ENCODE measurements around the gene MAGEB1. TPM values are rescaled to one million over a fixed set of nuclear protein-coding genes. Genes with fewer than 3 reads are reported as not detected.

MAGEB1 gene, protein sequence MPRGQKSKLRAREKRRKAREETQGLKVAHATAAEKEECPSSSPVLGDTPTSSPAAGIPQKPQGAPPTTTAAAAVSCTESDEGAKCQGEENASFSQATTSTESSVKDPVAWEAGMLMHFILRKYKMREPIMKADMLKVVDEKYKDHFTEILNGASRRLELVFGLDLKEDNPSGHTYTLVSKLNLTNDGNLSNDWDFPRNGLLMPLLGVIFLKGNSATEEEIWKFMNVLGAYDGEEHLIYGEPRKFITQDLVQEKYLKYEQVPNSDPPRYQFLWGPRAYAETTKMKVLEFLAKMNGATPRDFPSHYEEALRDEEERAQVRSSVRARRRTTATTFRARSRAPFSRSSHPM
- not detected in 2 replicates for total RNA-seq

DNA sequence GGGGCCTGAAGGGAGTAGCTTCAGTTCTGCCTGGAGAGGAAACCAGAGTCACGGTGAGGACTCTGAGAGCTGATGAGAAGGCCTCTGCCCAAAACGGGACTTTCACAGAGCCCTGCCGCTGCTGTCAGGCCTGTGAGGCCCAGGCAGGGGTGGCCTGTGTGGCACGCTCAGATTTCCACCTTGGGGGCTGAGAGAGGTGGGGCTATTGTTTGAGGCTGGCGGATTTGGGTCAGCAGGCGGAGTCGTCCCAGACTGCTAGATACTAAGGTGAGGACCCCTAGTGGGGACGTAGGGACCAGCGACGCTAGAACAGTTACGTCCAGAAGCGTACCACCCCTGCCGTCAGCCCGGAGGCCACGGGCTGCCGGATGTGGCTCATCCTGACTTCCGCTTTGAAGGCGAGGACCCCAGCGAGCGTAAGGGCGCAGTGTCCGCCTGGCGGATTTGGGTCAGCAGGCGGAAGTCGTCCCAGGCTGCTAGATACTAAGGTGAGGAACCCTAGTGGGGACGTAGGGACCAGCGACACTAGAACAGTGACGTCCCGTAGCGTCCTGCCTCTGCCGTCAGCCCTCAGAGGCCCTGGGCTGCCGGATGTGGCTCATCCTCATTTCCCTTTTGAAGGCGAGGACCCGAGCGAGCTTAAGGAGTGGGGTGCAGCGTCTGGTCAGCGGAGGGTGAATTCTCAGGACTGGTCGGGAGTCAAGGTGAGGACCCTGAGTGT, at the start of gene MAGEB1:
TSS of gene MAGEB1 (plus strand) at position 378 of the 721 bp plus-strand sequence. CDS start 3,348 bp downstream, outside the sequence.

DNA sequence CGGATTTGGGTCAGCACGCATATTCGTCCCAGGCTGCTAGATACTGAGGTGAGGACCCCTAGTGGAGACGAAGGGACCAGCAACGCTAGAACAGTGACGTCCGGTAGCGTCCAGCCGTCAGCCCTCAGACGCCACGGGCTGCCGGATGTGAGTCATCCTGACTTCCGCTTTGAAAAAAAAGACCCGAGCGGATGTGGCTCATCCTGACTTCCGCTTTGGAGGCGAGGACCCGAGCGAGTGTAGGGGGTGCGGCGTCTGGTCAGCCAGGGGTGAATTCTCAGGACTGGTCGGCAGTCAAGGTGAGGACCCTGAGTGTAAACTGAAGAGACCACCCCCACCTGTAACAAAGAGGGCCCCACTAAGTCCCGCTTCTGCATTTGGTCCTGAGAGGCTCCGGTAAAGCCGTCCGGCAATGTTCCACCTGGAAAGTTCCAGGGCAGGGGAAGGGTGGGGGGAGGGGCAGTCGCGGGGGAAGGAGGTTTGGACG, 31.5 kb upstream of the MAGEB1 start, which contains the start of gene MAGEB2:
TSS of gene MAGEB2 (plus strand) at position 207 of the 487 bp plus-strand sequence. CDS start 3,018 bp downstream, outside the sequence.

DNA sequence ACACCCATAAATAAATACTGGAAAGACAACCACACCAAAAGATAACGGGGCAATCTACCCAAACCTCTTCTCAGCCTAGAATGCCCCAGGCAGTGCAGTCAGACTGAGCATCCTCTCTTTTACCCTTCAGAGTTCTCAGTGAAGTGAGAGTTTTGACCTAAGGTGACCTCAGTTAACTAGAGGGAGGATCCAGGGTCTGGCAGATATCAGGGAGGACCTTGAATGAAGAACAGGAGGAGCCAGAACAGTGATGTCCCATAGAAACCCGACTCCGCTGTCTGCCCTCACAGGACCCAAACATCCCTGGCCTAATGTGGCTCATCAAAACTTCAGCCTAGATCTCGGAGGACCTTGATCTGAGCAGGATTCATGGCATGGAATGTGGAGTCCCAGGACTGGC, 16.6 kb upstream of the MAGEB1 start, which contains the start of gene MAGEB3:
TSS of gene MAGEB3 (plus strand) at position 263 of the 400 bp plus-strand sequence. CDS start 5,268 bp downstream, outside the sequence.

DNA sequence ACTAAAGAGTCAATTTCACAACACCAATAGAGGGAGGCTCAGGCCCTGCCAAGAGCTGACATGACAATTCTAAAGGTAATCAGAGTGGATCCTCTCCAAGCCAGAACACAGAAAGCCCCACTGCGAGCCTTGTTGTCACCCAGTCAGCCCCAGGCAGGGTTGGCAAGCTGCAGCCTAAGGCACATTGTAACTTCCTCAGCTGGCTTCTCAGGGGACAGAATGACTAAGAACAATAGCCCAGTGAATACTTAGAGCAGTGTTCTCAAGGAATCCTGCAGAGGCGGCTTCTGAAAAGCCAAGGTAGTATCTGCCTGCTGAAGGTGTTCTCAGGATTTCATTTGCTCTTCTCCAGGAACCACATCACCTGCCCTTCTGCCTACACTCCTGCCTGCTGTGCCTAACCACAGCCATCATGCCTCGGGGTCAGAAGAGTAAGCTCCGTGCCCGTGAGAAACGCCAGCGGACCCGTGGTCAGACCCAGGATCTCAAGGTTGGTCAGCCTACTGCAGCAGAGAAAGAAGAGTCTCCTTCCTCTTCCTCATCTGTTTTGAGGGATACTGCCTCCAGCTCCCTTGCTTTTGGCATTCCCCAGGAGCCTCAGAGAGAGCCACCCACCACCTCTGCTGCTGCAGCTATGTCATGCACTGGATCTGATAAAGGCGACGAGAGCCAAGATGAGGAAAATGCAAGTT, 5.1 kb upstream of the MAGEB1 start, which contains the start of gene MAGEB4:
TSS of gene MAGEB4 (plus strand) at position 277 of the 692 bp plus-strand sequence. CDS start at position 413, 136 bp downstream.

Other genes starting within 250 kb of the MAGEB1 start
- gene MAGEB2, start 31.6 kb upstream of the MAGEB1 start, total RNA-seq: not detected in 2 replicates
- not detected in 2 replicates for gene MAGEB3, start 16.5 kb upstream of the MAGEB1 start, total RNA-seq
- gene MAGEB4, start 5.1 kb upstream of the MAGEB1 start, total RNA-seq: not detected in 2 replicates
- 1.1 and 1.7 TPM in 2 replicates for gene NR0B1, start 62.2 kb downstream of the MAGEB1 start, total RNA-seq

Measured in cardiac ventricle fibroblast (primary cell).